ENCODE data around the gene RAD9A. TPM values are rescaled to one million over a fixed set of nuclear protein-coding genes. Genes with fewer than 3 reads are reported as not detected.

Gene RAD9A
- total and polyA plus RNA-seq, 7 experiments from 2014 or later, result 6.3 to 48.0 (median 31.0) TPM

- peak overlapping the region; percentile 87 for H3K27ac ChIP-seq (ENCODE audit: low read depth, low read length)
- ChIA-PET POLR2A (interaction anchor here (1.0 to 25.4 kb wide), 6 partner anchors 15 to 77 kb away, joined by 4 to 1530 read pairs (median 17); partner anchors contain the start of genes AIP, CARNS1, PTPRCAP and RAD9A), CTCF (interaction anchor here (0.9 to 1.3 kb wide), 5 partner anchors 13 to 62 kb away, joined by 3 to 6 read pairs (median 5); partner anchors contain the start of genes PTPRCAP and TMEM134)
- H3K27ac Mint-ChIP-seq, result peak overlapping the region in 8 of 9 donors; percentile 90 to 95 (median 92)
- peaks cover 35 to 69% (median 63%) of the 10 kb centered on the region in 7 donors for H3K4me1 Mint-ChIP-seq
- H3K4me1 ChIP-seq (ENCODE audit: control insufficient read depth in 2 of 2, insufficient read depth in 2 of 2, low read length in 2 of 2), result peaks cover 75 to 80% of the 10 kb centered on the region in 2 donors
- H3K9me3 Mint-ChIP-seq, result peaks cover 0 to 3% (median 0%) of the 10 kb centered on the region in 11 donors
- no peak for ATAC-seq
- H3K4me3 Mint-ChIP-seq, result peak overlapping the region; percentile 90 to 100 (median 98)
- H3K4me3 ChIP-seq (ENCODE audit: low read length), result peak overlapping the region; percentile 98
- peaks cover 0 to 25% (median 5%) of the 10 kb centered on the region in 3 experiments for H3K36me3 ChIP-seq (ENCODE audit: control insufficient read depth in 2 of 3, insufficient read depth in 3 of 3, low read length in 3 of 3)
- intact Hi-C loops (cut with micrococcal nuclease), result no loop called here
- no peaks in the 10 kb centered on the region for H3K9me3 ChIP-seq (ENCODE audit: control insufficient read depth in 2 of 3, low read length in 3 of 3)
- no peaks in the 10 kb centered on the region for H3K27me3 Mint-ChIP-seq
- H3K27me3 ChIP-seq (ENCODE audit: control insufficient read depth in 2 of 2, insufficient read depth in 2 of 2, low read length in 2 of 2), result no peaks in the 10 kb centered on the region
- no peak for DNase-seq
- peaks cover 0 to 52% (median 11%) of the 10 kb centered on the region in 5 donors for H3K36me3 Mint-ChIP-seq
Observed at GRCh38 chr11:67406420-67406968, 14.7 kb downstream of the RAD9A start.

GRCh38 chr11:67406969-67407687, 15.3 kb downstream of the RAD9A start:
- Histone ChIP-seq H3K36me3 (ENCODE audit: control insufficient read depth in 2 of 3, insufficient read depth in 3 of 3, low read length in 3 of 3) (peaks cover 0 to 25% (median 5%) of the 10 kb centered on the region in 3 experiments), H3K27me3 (ENCODE audit: control insufficient read depth in 2 of 2, insufficient read depth in 2 of 2, low read length in 2 of 2) (no peaks in the 10 kb centered on the region), H3K27ac (ENCODE audit: low read depth, low read length) (peak overlapping the region; percentile 87), H3K4me1 (ENCODE audit: control insufficient read depth in 2 of 2, insufficient read depth in 2 of 2, low read length in 2 of 2) (peaks cover 80 to 84% of the 10 kb centered on the region in 2 donors), H3K9me3 (ENCODE audit: control insufficient read depth in 2 of 3, low read length in 3 of 3) (no peaks in the 10 kb centered on the region), H3K4me3 (ENCODE audit: low read length) (peak overlapping the region; percentile 98)
- ChIA-PET POLR2A (interaction anchor here (0.8 to 25.4 kb wide), 10 partner anchors 12 to 77 kb away, joined by 3 to 1530 read pairs (median 8); partner anchors contain the start of genes AIP, CARNS1, PTPRCAP and RAD9A), CTCF (interaction anchor here (0.7 to 1.3 kb wide), 8 partner anchors 13 to 98 kb away, joined by 3 to 6 read pairs (median 4); partner anchors contain the start of genes PITPNM1, PTPRCAP and TMEM134)
- H3K27ac Mint-ChIP-seq, result peak overlapping the region; percentile 90 to 95 (median 92)
- H3K27me3 Mint-ChIP-seq, result no peaks in the 10 kb centered on the region
- peaks cover 38 to 74% (median 69%) of the 10 kb centered on the region in 7 donors for H3K4me1 Mint-ChIP-seq
- peak in 3 of 9 donors; percentile 19 to 33 (median 27) for DNase-seq
- intact Hi-C loops (cut with micrococcal nuclease), result no loop called here
- H3K9me3 Mint-ChIP-seq, result peaks cover 0 to 3% (median 0%) of the 10 kb centered on the region in 11 donors
- peaks cover 0 to 52% (median 11%) of the 10 kb centered on the region in 5 donors for H3K36me3 Mint-ChIP-seq
- peak overlapping the region; percentile 90 to 100 (median 98) for H3K4me3 Mint-ChIP-seq
- no peak for ATAC-seq

- H3K4me3 Mint-ChIP-seq, result peak overlapping the region; percentile 90 to 100 (median 98)
- Histone ChIP-seq H3K4me3 (ENCODE audit: low read length) (peak overlapping the region; percentile 98), H3K27me3 (ENCODE audit: control insufficient read depth in 2 of 2, insufficient read depth in 2 of 2, low read length in 2 of 2) (no peaks in the 10 kb centered on the region), H3K27ac (ENCODE audit: low read depth, low read length) (peak overlapping the region; percentile 87), H3K4me1 (ENCODE audit: control insufficient read depth in 2 of 2, insufficient read depth in 2 of 2, low read length in 2 of 2) (peaks cover 80 to 84% of the 10 kb centered on the region in 2 donors), H3K9me3 (ENCODE audit: control insufficient read depth in 2 of 3, low read length in 3 of 3) (no peaks in the 10 kb centered on the region), H3K36me3 (ENCODE audit: control insufficient read depth in 2 of 3, insufficient read depth in 3 of 3, low read length in 3 of 3) (peaks cover 0 to 25% (median 5%) of the 10 kb centered on the region in 3 experiments)
- intact Hi-C loops (cut with micrococcal nuclease), result no loop called here
- CTCF ChIA-PET, result interaction anchor here (0.7 to 2.3 kb wide), 11 partner anchors 11 to 98 kb away, joined by 3 to 8 read pairs (median 5); partner anchors contain the start of genes PITPNM1, PTPRCAP and TMEM134
- DNase-seq (no peak), ATAC-seq (no peak)
- H3K36me3 Mint-ChIP-seq, result peaks cover 0 to 52% (median 11%) of the 10 kb centered on the region in 5 donors
- peak overlapping the region; percentile 91 to 95 (median 93) for H3K27ac Mint-ChIP-seq
- H3K4me1 Mint-ChIP-seq, result peaks cover 42 to 80% (median 75%) of the 10 kb centered on the region in 7 donors
- POLR2A ChIA-PET, result interaction anchor here (0.5 to 25.4 kb wide), 17 partner anchors 12 to 136 kb away, joined by 3 to 1530 read pairs (median 5); partner anchors contain the start of genes AIP, CARNS1, CORO1B and PTPRCAP
- H3K27me3 Mint-ChIP-seq, result no peaks in the 10 kb centered on the region
- H3K9me3 Mint-ChIP-seq, result peaks cover 0 to 3% (median 0%) of the 10 kb centered on the region in 11 donors
Observed at GRCh38 chr11:67407688-67408163, 15.9 kb downstream of the RAD9A start.

- Histone ChIP-seq H3K36me3 (ENCODE audit: control insufficient read depth in 2 of 3, insufficient read depth in 3 of 3, low read length in 3 of 3) (peaks cover 0 to 25% (median 5%) of the 10 kb centered on the region in 3 experiments), H3K27me3 (ENCODE audit: control insufficient read depth in 2 of 2, insufficient read depth in 2 of 2, low read length in 2 of 2) (no peaks in the 10 kb centered on the region), H3K9me3 (ENCODE audit: control insufficient read depth in 2 of 3, low read length in 3 of 3) (no peaks in the 10 kb centered on the region), H3K4me1 (ENCODE audit: control insufficient read depth in 2 of 2, insufficient read depth in 2 of 2, low read length in 2 of 2) (peaks cover 80 to 83% of the 10 kb centered on the region in 2 donors), H3K4me3 (ENCODE audit: low read length) (peak overlapping the region; percentile 98), H3K27ac (ENCODE audit: low read depth, low read length) (peak overlapping the region; percentile 87)
- Mint-ChIP-seq H3K27ac (peak overlapping the region; percentile 91 to 95 (median 93)), H3K27me3 (peaks cover 0 to 5% (median 0%) of the 10 kb centered on the region in 5 donors), H3K9me3 (peaks cover 0 to 3% (median 0%) of the 10 kb centered on the region in 11 donors), H3K4me3 (peak overlapping the region; percentile 90 to 100 (median 98)), H3K36me3 (peaks cover 0 to 52% (median 11%) of the 10 kb centered on the region in 5 donors), H3K4me1 (peaks cover 51 to 86% (median 80%) of the 10 kb centered on the region in 7 donors)
- ChIA-PET CTCF (interaction anchor here (0.9 to 2.3 kb wide), 6 partner anchors 10 to 29 kb away, joined by 3 to 8 read pairs (median 4); partner anchors contain the start of gene PTPRCAP), POLR2A (interaction anchor here (0.5 to 25.4 kb wide), 23 partner anchors 10 to 1478 kb away, joined by 3 to 1530 read pairs (median 4); partner anchors contain the start of genes AIP, CARNS1, CORO1B and PTPRCAP)
- intact Hi-C loops (cut with micrococcal nuclease), result loop anchor here (1.0 kb wide), 4 partner anchors 9 to 56 kb away; partner anchors contain the start of gene PTPRCAP (in 1 of the 2)
- peak in 4 of 9 donors; percentile 31 to 49 (median 33) for DNase-seq
- peak; percentile 10 for ATAC-seq
Observed at GRCh38 chr11:67408437-67409200, 16.8 kb downstream of the RAD9A start.

GRCh38 chr11:67409261-67409666, 17.5 kb downstream of the RAD9A start:
- no peaks in the 10 kb centered on the region for H3K27me3 ChIP-seq (ENCODE audit: control insufficient read depth in 2 of 2, insufficient read depth in 2 of 2, low read length in 2 of 2)
- H3K4me3 ChIP-seq (ENCODE audit: low read length), result peak overlapping the region; percentile 98
- ATAC-seq (peak; percentile 78), DNase-seq (peak in 8 of 9 donors; percentile 62 to 82 (median 78))
- Mint-ChIP-seq H3K27ac (peak overlapping the region; percentile 83 to 98 (median 93)), H3K36me3 (peaks cover 0 to 50% (median 11%) of the 10 kb centered on the region in 5 donors), H3K9me3 (peaks cover 0 to 3% (median 0%) of the 10 kb centered on the region in 11 donors), H3K4me1 (peaks cover 52 to 90% (median 78%) of the 10 kb centered on the region in 7 donors), H3K4me3 (peak overlapping the region; percentile 80 to 100 (median 96)), H3K27me3 (peaks cover 0 to 8% (median 0%) of the 10 kb centered on the region in 5 donors)
- peaks cover 86% of the 10 kb centered on the region in 2 donors for H3K4me1 ChIP-seq (ENCODE audit: control insufficient read depth in 2 of 2, insufficient read depth in 2 of 2, low read length in 2 of 2)
- no peaks in the 10 kb centered on the region for H3K9me3 ChIP-seq (ENCODE audit: control insufficient read depth in 2 of 3, low read length in 3 of 3)
- H3K27ac ChIP-seq (ENCODE audit: low read depth, low read length), result peak overlapping the region; percentile 87
- intact Hi-C loops (cut with micrococcal nuclease), result loop anchor here (1.0 kb wide), 4 partner anchors 8 to 55 kb away; partner anchors contain the start of gene PTPRCAP (in 1 of the 2)
- ChIA-PET POLR2A (interaction anchor here (0.6 to 25.4 kb wide), 19 partner anchors 11 to 140 kb away, joined by 3 to 1530 read pairs (median 5); partner anchors contain the start of genes AIP, CARNS1, CORO1B and PTPRCAP), CTCF (interaction anchor here (0.6 to 2.3 kb wide), 6 partner anchors 9 to 29 kb away, joined by 3 to 8 read pairs (median 4); partner anchors contain the start of genes PTPRCAP and RPS6KB2)
- H3K36me3 ChIP-seq (ENCODE audit: control insufficient read depth in 2 of 3, insufficient read depth in 3 of 3, low read length in 3 of 3), result peaks cover 0 to 19% (median 5%) of the 10 kb centered on the region in 3 experiments
